HG03025 (cell line): Measurements from ENCODE around the gene TMEM54.

ENCODE experiments used
- ATAC-seq: cut with Tn5 transposase; IDR thresholded peaks from one replicate; pipeline ENCODE4 v1.9.1; 2021; ENCODE audit warnings: mild to moderate bottlenecking, moderate library complexity; ENCODE audit not compliant: unreplicated experiment, low FRiP score

The TMEM54 gene

GRCh38 chr1:32900956-32901822, at the start of gene TMEM54:
TSS of gene TMEM54 (minus strand) at chr1:32901389. CDS start at chr1:32901238, 151 bp downstream.
- ATAC-seq: no peak

- ATAC-seq: no peak
Measured at GRCh38 chr1:32949519-32949918, 48.3 kb upstream of the TMEM54 start.

GRCh38 chr1:32948905-32949304, 47.7 kb upstream of the TMEM54 start:
- ATAC-seq: no peak

- no peak for ATAC-seq
Measured at GRCh38 chr1:32948390-32948722, 47.2 kb upstream of the TMEM54 start.

GRCh38 chr1:32947669-32948389, 46.6 kb upstream of the TMEM54 start:
- no peak for ATAC-seq

- no peak for ATAC-seq
Measured at GRCh38 chr1:32946413-32946812, 45.2 kb upstream of the TMEM54 start.

GRCh38 chr1:32944180-32944579, 43.0 kb upstream of the TMEM54 start:
- no peak for ATAC-seq

- no peak for ATAC-seq
Measured at GRCh38 chr1:32939655-32940371, 38.6 kb upstream of the TMEM54 start.

GRCh38 chr1:32937061-32937460, 35.9 kb upstream of the TMEM54 start:
- no peak for ATAC-seq

GRCh38 chr1:32934535-32934934, 33.3 kb upstream of the TMEM54 start:
- no peak for ATAC-seq

GRCh38 chr1:32933742-32934322, 32.6 kb upstream of the TMEM54 start:
- no peak for ATAC-seq

- no peak for ATAC-seq
Measured at GRCh38 chr1:32931760-32932159, 30.6 kb upstream of the TMEM54 start.

GRCh38 chr1:32929366-32929765, 28.2 kb upstream of the TMEM54 start:
- no peak for ATAC-seq

- ATAC-seq: no peak
Measured at GRCh38 chr1:32928715-32929114, 27.5 kb upstream of the TMEM54 start.

GRCh38 chr1:32928285-32928684, 27.1 kb upstream of the TMEM54 start:
- no peak for ATAC-seq

GRCh38 chr1:32927441-32927840, 26.3 kb upstream of the TMEM54 start:
- ATAC-seq: no peak

- no peak for ATAC-seq
Measured at GRCh38 chr1:32926562-32926961, 25.4 kb upstream of the TMEM54 start.

- ATAC-seq: no peak
Measured at GRCh38 chr1:32925403-32926162, 24.4 kb upstream of the TMEM54 start.

- ATAC-seq: no peak
Measured at GRCh38 chr1:32924881-32925344, 23.7 kb upstream of the TMEM54 start.

- no peak for ATAC-seq
Measured at GRCh38 chr1:32920833-32921232, 19.6 kb upstream of the TMEM54 start.
